Spinal cord (tissue), 10 donors: ENCODE data around the gene EFCAB6. TPM values are rescaled to one million over a fixed set of nuclear protein-coding genes. Genes with fewer than 3 reads are reported as not detected.

Source experiments
- DNase-seq, 6 donors: peaks; one replicate each; pipeline versions ENCODE4 v3.0.0 to v3.0.0-alpha.2; 2013 to 2015; ENCODE audit warnings: low spot score in 6 of 6, low read depth in 4 of 6
- H3K27ac ChIP-seq: one replicate; pipeline ENCODE4 v1.5.1; 2013; ENCODE audit warnings: low read depth, low read length, control low read depth
- H3K27me3 ChIP-seq: one replicate; pipeline ENCODE4 v1.6.1; 2013; ENCODE audit warnings: low read length; ENCODE audit not compliant: control insufficient read depth, insufficient read depth
- H3K36me3 ChIP-seq: one replicate; pipeline ENCODE4 v1.6.1; 2013; ENCODE audit warnings: low read length; ENCODE audit not compliant: control insufficient read depth, insufficient read depth
- H3K4me1 ChIP-seq: one replicate; pipeline ENCODE4 v1.6.1; 2013; ENCODE audit warnings: low read length; ENCODE audit not compliant: control insufficient read depth, insufficient read depth
- H3K4me3 ChIP-seq: one replicate; pipeline ENCODE4 v1.5.1; 2013; ENCODE audit warnings: low read depth, low read length, control low read depth
- H3K9me3 ChIP-seq: one replicate; pipeline ENCODE4 v1.6.1; 2013; ENCODE audit warnings: low read length; ENCODE audit not compliant: control insufficient read depth, insufficient read depth
- WGBS: methylation state at CpG from one replicate; pipeline ENCODE4 v1.1.5; 2013; ENCODE audit warnings: missing lambda C conversion rate; ENCODE audit not compliant: insufficient coverage; 5-methylcytosine and 5-hydroxymethylcytosine counted together
- polyA plus RNA-seq, 2 donors: library from polyadenylated mRNA; unstranded; fragments of 120-200 nt; gene quantifications; one replicate each; pipeline ENCODE4 v1.2.1, GENCODE V29; 2013; ENCODE audit not compliant: insufficient read length in 2 of 2
- total RNA-seq, 2 donors: library from RNA; depleted of rRNA in 1 of 2; stranded (reverse); fragments of 120-200 nt in 1 of 2; fragments of >200 nt in 1 of 2; gene quantifications; one replicate each; pipeline versions ENCODE4 v1.2.3 to v1.2.4, GENCODE V29; 2013 to 2014
- donor health status: healthy.

Gene EFCAB6
- total and polyA plus RNA-seq, 4 donors, result 2.8 to 9.1 (median 4.5) TPM

GRCh38 chr22:43567691-43568324 is 244.3 kb downstream of the EFCAB6 start:
- peaks cover 11% of the 10 kb centered on the region for H3K4me1 ChIP-seq
- peaks cover 8% of the 10 kb centered on the region for H3K36me3 ChIP-seq
- no peaks in the 10 kb centered on the region for H3K9me3 ChIP-seq
- H3K4me3 ChIP-seq, result no peak overlapping the region
- 51% methylated on average over 6 of the region's 8 CpGs for WGBS
- H3K27me3 ChIP-seq, result no peaks in the 10 kb centered on the region
- no peak overlapping the region for H3K27ac ChIP-seq
- peak in 2 of 6 donors; percentile 52 to 66 for DNase-seq

- H3K36me3 ChIP-seq, result peaks cover 8% of the 10 kb centered on the region
- no peaks in the 10 kb centered on the region for H3K27me3 ChIP-seq
- H3K4me3 ChIP-seq, result no peak overlapping the region
- 79% methylated on average over 7 of the region's 9 CpGs for WGBS
- peaks cover 13% of the 10 kb centered on the region for H3K4me1 ChIP-seq
- DNase-seq, result no peak
- H3K27ac ChIP-seq, result no peak overlapping the region
- no peaks in the 10 kb centered on the region for H3K9me3 ChIP-seq
These were observed 245.4 kb downstream of the EFCAB6 start for GRCh38 chr22:43566561-43567332.

GRCh38 chr22:43566021-43566420 is 246.1 kb downstream of the EFCAB6 start:
- peaks cover 18% of the 10 kb centered on the region for H3K4me1 ChIP-seq
- 86% methylated on average over 9 of the region's 9 CpGs for WGBS
- DNase-seq, result no peak

GRCh38 chr22:43564859-43565258 is 247.2 kb downstream of the EFCAB6 start:
- Histone ChIP-seq H3K27ac (no peak overlapping the region), H3K4me1 (peaks cover 14% of the 10 kb centered on the region), H3K36me3 (peaks cover 5% of the 10 kb centered on the region), H3K4me3 (no peak overlapping the region), H3K9me3 (no peaks in the 10 kb centered on the region), H3K27me3 (no peaks in the 10 kb centered on the region)
- peak in 1 of 6 donors; percentile 58 for DNase-seq
- WGBS, result 90% methylated on average over 4 of the region's 6 CpGs

More at GRCh38 chr22:43566021-43566420, 246.1 kb downstream of the EFCAB6 start:
- H3K4me3 ChIP-seq, result no peak overlapping the region
- no peaks in the 10 kb centered on the region for H3K9me3 ChIP-seq
- no peaks in the 10 kb centered on the region for H3K27me3 ChIP-seq
- peaks cover 8% of the 10 kb centered on the region for H3K36me3 ChIP-seq
- H3K27ac ChIP-seq, result no peak overlapping the region

GRCh38 chr22:43563571-43563970 is 248.5 kb downstream of the EFCAB6 start:
- WGBS, result 96% methylated on average over 8 of the region's 8 CpGs
- Histone ChIP-seq H3K4me3 (no peak overlapping the region), H3K27me3 (no peaks in the 10 kb centered on the region), H3K9me3 (no peaks in the 10 kb centered on the region), H3K4me1 (peaks cover 14% of the 10 kb centered on the region), H3K27ac (no peak overlapping the region), H3K36me3 (peaks cover 5% of the 10 kb centered on the region)
- DNase-seq, result no peak

- H3K27ac ChIP-seq, result no peak overlapping the region
- H3K27me3 ChIP-seq, result no peaks in the 10 kb centered on the region
- H3K4me3 ChIP-seq, result no peak overlapping the region
- H3K9me3 ChIP-seq, result no peaks in the 10 kb centered on the region
- DNase-seq, result no peak
- WGBS, result 84% methylated on average over 13 of the region's 13 CpGs
- H3K36me3 ChIP-seq, result peaks cover 5% of the 10 kb centered on the region
- H3K4me1 ChIP-seq, result peaks cover 12% of the 10 kb centered on the region
These were observed 249.3 kb downstream of the EFCAB6 start for GRCh38 chr22:43562843-43563242.

- Histone ChIP-seq H3K27me3 (no peaks in the 10 kb centered on the region), H3K27ac (no peak overlapping the region), H3K4me1 (peaks cover 8% of the 10 kb centered on the region), H3K4me3 (no peak overlapping the region), H3K36me3 (peaks cover 5% of the 10 kb centered on the region), H3K9me3 (no peaks in the 10 kb centered on the region)
- DNase-seq, result peak in 2 of 6 donors; percentile 81 to 95
- WGBS, result 43% methylated on average over 19 of the region's 22 CpGs
These were observed 250.5 kb downstream of the EFCAB6 start for GRCh38 chr22:43561415-43562178.

- Histone ChIP-seq H3K9me3 (no peaks in the 10 kb centered on the region), H3K4me3 (no peak overlapping the region), H3K27me3 (no peaks in the 10 kb centered on the region), H3K36me3 (peaks cover 5% of the 10 kb centered on the region), H3K27ac (no peak overlapping the region), H3K4me1 (peaks cover 8% of the 10 kb centered on the region)
- no peak for DNase-seq
- 96% methylated on average over 15 of the region's 18 CpGs for WGBS
These were observed 251.5 kb downstream of the EFCAB6 start for GRCh38 chr22:43560651-43561050.

GRCh38 chr22:43555561-43556515 is 256.3 kb downstream of the EFCAB6 start:
- H3K27ac ChIP-seq, result no peak overlapping the region
- no peaks in the 10 kb centered on the region for H3K4me1 ChIP-seq
- peaks cover 7% of the 10 kb centered on the region for H3K36me3 ChIP-seq
- no peak for DNase-seq
- no peaks in the 10 kb centered on the region for H3K27me3 ChIP-seq
- no peaks in the 10 kb centered on the region for H3K9me3 ChIP-seq
- H3K4me3 ChIP-seq, result no peak overlapping the region
- WGBS, result 82% methylated on average over 9 of the region's 11 CpGs
